Activated naive CD8-positive, alpha-beta T cell treated with anti-CD3 and anti-CD28 coated beads, Interleukin-2, amount 50 U/mL, for 16 hours (primary cell): ENCODE measurements around the gene ERBB3.
"Not testable (repeated sequence)": the region's sequence is repeated elsewhere in the genome, so short reads cannot be mapped to it uniquely, and the experiment has no call there.

Source experiments
- DNase-seq: peaks from one replicate; pipeline ENCODE4 v3.0.0-alpha.2; 2020; ENCODE audit warnings: low read depth, low spot score

Gene ERBB3

GRCh38 chr12:56079723-56080555 is at the start of gene ERBB3:
TSS of gene ERBB3 (plus strand) at chr12:56080165. CDS start at chr12:56080301, 136 bp downstream.
- peak; percentile 11 for DNase-seq

- DNase-seq = no peak
These were observed 48.0 kb upstream of the ERBB3 start for GRCh38 chr12:56031987-56032386.

GRCh38 chr12:56034586-56035332 is 45.2 kb upstream of the ERBB3 start:
- no peak for DNase-seq

- DNase-seq = no peak
These were observed 42.8 kb upstream of the ERBB3 start for GRCh38 chr12:56037161-56037560.

- DNase-seq = no peak
These were observed 41.8 kb upstream of the ERBB3 start for GRCh38 chr12:56038022-56038655.

- no peak for DNase-seq
These were observed 39.8 kb upstream of the ERBB3 start for GRCh38 chr12:56040151-56040550.

- DNase-seq = no peak
These were observed 38.9 kb upstream of the ERBB3 start for GRCh38 chr12:56040963-56041551.

GRCh38 chr12:56041552-56042429 is 38.2 kb upstream of the ERBB3 start, which contains the start of gene RPS26:
TSS of gene RPS26 (plus strand) at chr12:56041918. CDS start at chr12:56042167, 249 bp downstream.
- peak; percentile 75 for DNase-seq

- not testable (repeated sequence) for DNase-seq
These were observed 37.5 kb upstream of the ERBB3 start for GRCh38 chr12:56042430-56042813.

- no peak for DNase-seq
These were observed 37.1 kb upstream of the ERBB3 start for GRCh38 chr12:56042843-56043242.

GRCh38 chr12:56046027-56046780 is 33.8 kb upstream of the ERBB3 start:
- DNase-seq = no peak

- no peak for DNase-seq
These were observed 26.5 kb upstream of the ERBB3 start for GRCh38 chr12:56053407-56053893.

GRCh38 chr12:56059964-56060363 is 20.0 kb upstream of the ERBB3 start:
- not testable (repeated sequence) for DNase-seq

GRCh38 chr12:56061982-56062381 is 18.0 kb upstream of the ERBB3 start:
- DNase-seq = no peak

- DNase-seq = no peak
These were observed 17.0 kb upstream of the ERBB3 start for GRCh38 chr12:56062996-56063395.

- no peak for DNase-seq
These were observed 8.3 kb upstream of the ERBB3 start for GRCh38 chr12:56071648-56072047.

GRCh38 chr12:56074396-56074795 is 5.6 kb upstream of the ERBB3 start:
- no peak for DNase-seq

- DNase-seq = not testable (repeated sequence)
These were observed 2.0 kb upstream of the ERBB3 start for GRCh38 chr12:56077966-56078365.

- no peak for DNase-seq
These were observed 1.5 kb upstream of the ERBB3 start for GRCh38 chr12:56078427-56078826.
